Measurements from ENCODE around the gene AIP. TPM values are rescaled to one million over a fixed set of nuclear protein-coding genes. Genes with fewer than 3 reads are reported as not detected.

Gene AIP
- total and polyA plus RNA-seq, 2 donors (not counting 1 experiment from before 2014, with no cell fraction given), result 127 to 205 TPM

- no peaks in the 10 kb centered on the region for H3K4me1 ChIP-seq (ENCODE audit: control insufficient read depth in 2 of 2, insufficient read depth in 2 of 2, low read length in 2 of 2)
- Mint-ChIP-seq H3K4me3 (no peak overlapping the region), H3K27me3 (peaks cover 18% of the 10 kb centered on the region), H3K4me1 (no peaks in the 10 kb centered on the region), H3K27ac (no peak overlapping the region), H3K9me3 (ENCODE audit: insufficient read depth) (no peaks in the 10 kb centered on the region)
- no peaks in the 10 kb centered on the region for H3K36me3 ChIP-seq (replicated peaks in 1 of 2; ENCODE audit: control extremely low read depth in 1 of 2, control insufficient read depth in 1 of 2, extremely low read depth in 1 of 2, insufficient read depth in 2 of 2, low read length in 1 of 2)
- no peaks in the 10 kb centered on the region for H4K20me1 ChIP-seq (ENCODE audit: control insufficient read depth, insufficient read depth, low read length, poor library complexity, severe bottlenecking)
- no peak overlapping the region for H3K4me2 ChIP-seq (replicated peaks; ENCODE audit: low read depth, low read length, poor library complexity, severe bottlenecking)
- intact Hi-C loops (cut with micrococcal nuclease), result no loop called here
- no peak for ATAC-seq (ENCODE audit: low read depth)
- no peak overlapping the region for H3K4me3 ChIP-seq (ENCODE audit: control extremely low read depth in 1 of 5, extremely low read depth in 1 of 5, insufficient read depth in 1 of 5, low read depth in 2 of 5, low read length in 4 of 5)
- DNase-seq, result no peak
- H3K27ac ChIP-seq (ENCODE audit: low read length in 2 of 2), result no peak overlapping the region
- WGBS (ENCODE audit: insufficient coverage), result 88% methylated on average over 15 of the region's 16 CpGs
- TF ChIP-seq CTCF (IDR thresholded peaks at IDR 0.05), result no peak
- TF ChIP-seq EZH2 (IDR thresholded peaks at IDR 0.05; ENCODE audit: borderline replicate concordance, insufficient read depth, low read depth, low read length, poor library complexity, severe bottlenecking), result no peak
- no peaks in the 10 kb centered on the region for H3K79me2 ChIP-seq (ENCODE audit: control insufficient read depth, insufficient read depth, low read length)
- CTCF ChIA-PET, result interaction anchor here (1.0 kb wide), 1 partner anchor 51 kb away, joined by 3 read pairs; no protein-coding TSS in a partner anchor
- H3K27me3 ChIP-seq (replicated peaks in 1 of 4; ENCODE audit: control extremely low read depth in 1 of 4, control insufficient read depth in 3 of 4, insufficient read depth in 4 of 4, low read length in 3 of 4), result peaks cover 0 to 18% (median 2%) of the 10 kb centered on the region in 4 experiments
- POLR2A ChIA-PET, result no interaction called here
- no peak overlapping the region for H3K9ac ChIP-seq (ENCODE audit: low read length)
- H3K9me3 ChIP-seq (ENCODE audit: control extremely low read depth in 1 of 3, control insufficient read depth in 2 of 3, insufficient read depth in 1 of 3, low read length in 2 of 3), result peaks cover 0 to 8% (median 0%) of the 10 kb centered on the region in 3 donors
- no peak overlapping the region for H2AFZ ChIP-seq (ENCODE audit: insufficient read depth, low read depth, low read length, poor library complexity, severe bottlenecking)
Observed at GRCh38 chr11:67520856-67521824, 38.3 kb downstream of the AIP start.

DNA sequence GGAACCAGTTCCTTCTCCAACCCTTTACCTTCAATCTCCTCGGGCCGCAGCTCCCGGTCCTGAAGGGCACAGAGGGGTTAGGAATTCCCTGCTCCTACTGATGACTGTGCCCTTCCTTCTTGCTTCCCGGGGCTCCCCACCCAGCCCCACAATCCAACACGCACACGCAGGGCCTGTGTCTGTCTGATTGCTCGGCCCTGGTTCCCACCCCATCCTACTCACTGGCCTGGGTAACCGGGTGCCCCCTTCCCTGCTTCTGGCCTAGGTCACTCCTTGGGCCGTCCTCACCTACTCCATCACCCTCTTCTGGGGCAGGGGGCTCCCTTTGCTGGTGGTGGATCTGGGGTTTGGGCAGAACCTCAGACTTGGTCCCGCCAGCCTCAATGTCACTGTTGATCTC is 39.1 kb downstream of the AIP start:
- Histone ChIP-seq H3K4me1 (ENCODE audit: control insufficient read depth in 2 of 2, insufficient read depth in 2 of 2, low read length in 2 of 2) (no peaks in the 10 kb centered on the region), H3K27me3 (replicated peaks in 1 of 4; ENCODE audit: control extremely low read depth in 1 of 4, control insufficient read depth in 3 of 4, insufficient read depth in 4 of 4, low read length in 3 of 4) (peaks cover 0 to 14% (median 2%) of the 10 kb centered on the region in 4 experiments), H3K4me3 (ENCODE audit: control extremely low read depth in 1 of 5, extremely low read depth in 1 of 5, insufficient read depth in 1 of 5, low read depth in 2 of 5, low read length in 4 of 5) (no peak overlapping the region), H4K20me1 (ENCODE audit: control insufficient read depth, insufficient read depth, low read length, poor library complexity, severe bottlenecking) (no peaks in the 10 kb centered on the region), H3K9me3 (ENCODE audit: control extremely low read depth in 1 of 3, control insufficient read depth in 2 of 3, insufficient read depth in 1 of 3, low read length in 2 of 3) (peaks cover 0 to 8% (median 0%) of the 10 kb centered on the region in 3 donors), H3K4me2 (replicated peaks; ENCODE audit: low read depth, low read length, poor library complexity, severe bottlenecking) (no peak overlapping the region), H3K9ac (ENCODE audit: low read length) (no peak overlapping the region), H2AFZ (ENCODE audit: insufficient read depth, low read depth, low read length, poor library complexity, severe bottlenecking) (no peak overlapping the region), H3K27ac (ENCODE audit: low read length in 2 of 2) (no peak overlapping the region), H3K36me3 (replicated peaks in 1 of 2; ENCODE audit: control extremely low read depth in 1 of 2, control insufficient read depth in 1 of 2, extremely low read depth in 1 of 2, insufficient read depth in 2 of 2, low read length in 1 of 2) (no peaks in the 10 kb centered on the region), H3K79me2 (ENCODE audit: control insufficient read depth, insufficient read depth, low read length) (no peaks in the 10 kb centered on the region)
- ATAC-seq (ENCODE audit: low read depth) (no peak), DNase-seq (no peak)
- Mint-ChIP-seq H3K4me1 (no peaks in the 10 kb centered on the region), H3K27me3 (peaks cover 24% of the 10 kb centered on the region), H3K9me3 (ENCODE audit: insufficient read depth) (no peaks in the 10 kb centered on the region), H3K27ac (no peak overlapping the region), H3K4me3 (no peak overlapping the region)
- intact Hi-C loops (cut with micrococcal nuclease), result no loop called here
- 93% methylated on average over 7 of the region's 10 CpGs for WGBS (ENCODE audit: insufficient coverage)
- ChIA-PET CTCF (no interaction called here), POLR2A (no interaction called here)
- TF ChIP-seq EZH2 (IDR thresholded peaks at IDR 0.05; ENCODE audit: borderline replicate concordance, insufficient read depth, low read depth, low read length, poor library complexity, severe bottlenecking) (no peak), CTCF (IDR thresholded peaks at IDR 0.05) (no peak)
